ENCODE results near the gene TLL2. TPM values are rescaled to one million over a fixed set of nuclear protein-coding genes. Genes with fewer than 3 reads are reported as not detected.

Gene TLL2
- total and polyA plus RNA-seq, 10 donors: 0.23 to 0.75 (median 0.34) TPM

DNA sequence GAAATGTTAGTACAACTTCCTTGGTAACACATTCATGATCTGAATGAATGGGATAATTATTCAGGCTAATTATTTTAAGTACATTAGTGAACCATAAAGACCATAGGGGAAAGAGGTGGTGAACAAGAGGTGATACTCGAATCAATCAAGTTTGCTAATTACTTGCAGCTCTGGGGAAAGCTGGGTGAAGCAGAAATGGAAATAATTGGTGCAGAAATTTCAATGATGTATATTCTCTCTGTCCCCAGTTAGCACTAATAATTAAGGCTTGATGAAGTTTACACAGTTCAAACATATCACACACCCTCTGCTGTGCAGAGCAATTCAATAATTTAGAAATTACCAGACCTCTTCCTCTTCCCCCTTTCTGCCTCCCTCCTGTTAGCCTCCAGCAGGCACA, 105.5 kb downstream of the TLL2 start:
- Histone ChIP-seq H3K9me3 (no peaks in the 10 kb centered on the region), H3K4me1 (peaks cover 0 to 7% (median 0%) of the 10 kb centered on the region in 6 donors), H3K36me3 (no peaks in the 10 kb centered on the region), H3K27ac (no peak overlapping the region), H3K27me3 (replicated peaks in 1 of 7) (peaks cover 0 to 43% (median 0%) of the 10 kb centered on the region in 7 donors), H3K4me3 (no peak overlapping the region)
- no peak for DNase-seq
- intact Hi-C loops (cut with DNase I; ENCODE audit: low total_unique reads): no loop called here
- no peak for TF ChIP-seq POLR2AphosphoS5 (IDR thresholded peaks at IDR 0.05)
- TF ChIP-seq POLR2A (IDR thresholded peaks at IDR 0.05): no peak
- TF ChIP-seq, protein P1, sequence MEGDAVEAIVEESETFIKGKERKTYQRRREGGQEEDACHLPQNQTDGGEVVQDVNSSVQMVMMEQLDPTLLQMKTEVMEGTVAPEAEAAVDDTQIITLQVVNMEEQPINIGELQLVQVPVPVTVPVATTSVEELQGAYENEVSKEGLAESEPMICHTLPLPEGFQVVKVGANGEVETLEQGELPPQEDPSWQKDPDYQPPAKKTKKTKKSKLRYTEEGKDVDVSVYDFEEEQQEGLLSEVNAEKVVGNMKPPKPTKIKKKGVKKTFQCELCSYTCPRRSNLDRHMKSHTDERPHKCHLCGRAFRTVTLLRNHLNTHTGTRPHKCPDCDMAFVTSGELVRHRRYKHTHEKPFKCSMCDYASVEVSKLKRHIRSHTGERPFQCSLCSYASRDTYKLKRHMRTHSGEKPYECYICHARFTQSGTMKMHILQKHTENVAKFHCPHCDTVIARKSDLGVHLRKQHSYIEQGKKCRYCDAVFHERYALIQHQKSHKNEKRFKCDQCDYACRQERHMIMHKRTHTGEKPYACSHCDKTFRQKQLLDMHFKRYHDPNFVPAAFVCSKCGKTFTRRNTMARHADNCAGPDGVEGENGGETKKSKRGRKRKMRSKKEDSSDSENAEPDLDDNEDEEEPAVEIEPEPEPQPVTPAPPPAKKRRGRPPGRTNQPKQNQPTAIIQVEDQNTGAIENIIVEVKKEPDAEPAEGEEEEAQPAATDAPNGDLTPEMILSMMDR (IDR thresholded peaks at IDR 0.05 in 8 of 11, conservative IDR thresholded peaks at IDR 0.05 in 3 of 11): no peak
- 50 to 88% (median 78%) methylated on average over 1 of the region's 1 CpG for WGBS, 5 donors

DNA sequence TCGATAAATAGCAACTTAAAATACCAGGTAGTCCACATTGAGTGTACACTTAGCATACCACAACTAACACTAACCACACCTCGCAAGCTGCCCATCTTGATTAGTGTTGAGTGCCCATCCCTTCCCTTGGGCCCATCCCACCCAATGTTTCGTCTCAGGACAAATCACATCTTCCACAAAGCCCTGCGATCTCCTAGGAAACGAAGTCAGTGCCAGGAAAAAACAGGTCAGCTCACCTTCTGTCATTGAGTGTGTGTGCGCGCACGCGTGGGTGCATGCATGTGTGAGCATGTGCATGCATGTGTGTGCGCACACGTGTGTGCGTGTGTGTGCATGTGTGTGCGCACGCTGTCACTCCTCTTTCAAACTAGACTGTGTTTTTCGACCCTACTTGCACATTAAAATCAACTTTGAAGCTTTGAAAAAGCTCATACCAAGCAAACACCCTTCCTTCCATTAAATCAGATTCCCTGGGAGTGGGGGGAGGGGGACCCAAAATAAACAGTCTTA, 106.1 kb downstream of the TLL2 start:
- Histone ChIP-seq H3K4me1 (peaks cover 0 to 7% (median 0%) of the 10 kb centered on the region in 6 donors), H3K9me3 (no peaks in the 10 kb centered on the region), H3K4me3 (no peak overlapping the region), H3K36me3 (no peaks in the 10 kb centered on the region), H3K27ac (no peak overlapping the region), H3K27me3 (replicated peaks in 1 of 7) (peaks cover 0 to 44% (median 0%) of the 10 kb centered on the region in 7 donors)
- no peak for DNase-seq
- TF ChIP-seq, protein P1 (IDR thresholded peaks at IDR 0.05 in 8 of 11, conservative IDR thresholded peaks at IDR 0.05 in 3 of 11): no peak
- no peak for TF ChIP-seq POLR2A (IDR thresholded peaks at IDR 0.05)
- no peak for TF ChIP-seq POLR2AphosphoS5 (IDR thresholded peaks at IDR 0.05)
- intact Hi-C loops (cut with DNase I; ENCODE audit: low total_unique reads): no loop called here
- 85 to 87% (median 85%) methylated on average over 15 of the region's 15 CpGs for WGBS, 5 donors

DNA sequence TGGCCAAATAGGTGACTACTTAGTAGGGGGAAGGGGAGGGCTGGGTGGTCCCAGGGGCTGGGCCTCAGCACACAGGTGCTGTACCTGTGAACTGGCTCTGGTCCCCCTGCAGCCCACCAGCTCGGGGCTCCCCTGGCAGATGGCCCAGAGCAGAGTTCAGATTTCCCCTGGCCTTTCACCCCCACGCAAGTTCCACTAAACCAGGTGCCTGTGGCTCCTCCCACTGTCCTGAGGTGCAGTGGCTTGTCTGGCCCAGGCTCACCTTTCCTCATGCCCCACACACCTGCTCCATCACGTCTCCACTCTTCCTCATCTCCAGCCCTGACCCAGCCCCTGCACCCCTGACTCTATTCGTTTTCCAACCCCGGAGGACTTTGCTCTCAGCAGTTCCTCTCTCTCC, 107.6 kb downstream of the TLL2 start:
- TF ChIP-seq POLR2A (IDR thresholded peaks at IDR 0.05) (no peak), POLR2AphosphoS5 (IDR thresholded peaks at IDR 0.05) (no peak)
- TF ChIP-seq, protein P1 (IDR thresholded peaks at IDR 0.05 in 8 of 11, conservative IDR thresholded peaks at IDR 0.05 in 3 of 11): no peak
- peaks cover 0 to 55% (median 0%) of the 10 kb centered on the region in 7 donors for H3K27me3 ChIP-seq (replicated peaks in 1 of 7)
- H3K36me3 ChIP-seq: no peaks in the 10 kb centered on the region
- H3K9me3 ChIP-seq: no peaks in the 10 kb centered on the region
- DNase-seq: no peak
- WGBS, 5 donors: 79 to 90% (median 81%) methylated on average over 5 of the region's 5 CpGs
- H3K4me1 ChIP-seq: peaks cover 0 to 2% (median 0%) of the 10 kb centered on the region in 6 donors
- no peak overlapping the region for H3K27ac ChIP-seq
- intact Hi-C loops (cut with DNase I; ENCODE audit: low total_unique reads): no loop called here
- H3K4me3 ChIP-seq: no peak overlapping the region

DNA sequence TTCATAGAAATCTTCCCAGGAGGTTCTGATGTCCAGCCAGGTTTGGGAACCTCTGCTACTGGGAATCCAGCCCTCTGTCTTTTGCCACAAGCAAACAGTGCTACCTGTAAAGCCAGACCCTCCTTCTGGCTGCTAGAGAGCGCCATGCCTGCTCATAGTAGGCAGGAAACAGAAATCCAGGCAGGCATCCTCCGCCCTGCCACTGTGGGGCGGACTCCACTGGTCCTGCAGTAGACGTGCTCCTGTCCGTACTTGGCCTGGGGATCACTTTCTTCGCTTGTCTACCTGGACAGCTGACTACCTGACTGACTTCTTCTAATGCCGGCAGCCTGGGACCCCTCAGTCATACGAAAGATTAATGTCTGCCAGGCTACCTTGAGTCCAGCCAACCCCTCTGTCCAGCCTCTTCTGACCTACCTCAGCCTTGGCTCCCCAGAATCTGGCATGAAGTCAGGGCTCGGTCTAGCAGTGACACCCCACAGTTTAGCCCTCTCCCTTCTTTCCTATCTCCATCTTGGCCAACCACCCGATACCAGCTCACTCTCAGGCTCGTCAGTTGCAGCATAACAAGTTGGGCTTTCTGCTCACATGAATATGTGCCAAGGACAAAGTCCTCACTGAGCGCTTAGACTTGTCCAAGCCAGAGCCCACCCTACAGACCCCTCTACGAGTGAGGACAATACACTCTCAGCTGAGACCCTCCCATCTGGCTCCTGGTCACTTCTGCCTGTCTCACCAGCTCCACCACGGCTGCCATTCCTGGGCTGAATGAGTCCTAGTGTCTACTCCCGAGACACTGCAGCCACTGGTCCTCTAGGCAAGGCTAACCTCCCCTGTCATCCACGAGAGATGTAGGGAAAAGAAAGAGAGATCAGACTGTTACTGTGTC, 111.1 kb downstream of the TLL2 start:
- DNase-seq: no peak
- intact Hi-C loops (cut with DNase I; ENCODE audit: low total_unique reads): no loop called here

More for the DNA sequence above, 111.1 kb downstream of the TLL2 start:
- Histone ChIP-seq H3K4me1 (no peaks in the 10 kb centered on the region), H3K27me3 (replicated peaks in 1 of 7) (peaks cover 0 to 51% (median 0%) of the 10 kb centered on the region in 7 donors), H3K27ac (no peak overlapping the region), H3K36me3 (no peaks in the 10 kb centered on the region), H3K9me3 (no peaks in the 10 kb centered on the region), H3K4me3 (no peak overlapping the region)
- WGBS, 5 donors: 72 to 83% (median 80%) methylated on average over 16 of the region's 16 CpGs
- TF ChIP-seq POLR2AphosphoS5 (IDR thresholded peaks at IDR 0.05) (no peak), POLR2A (IDR thresholded peaks at IDR 0.05) (no peak)
- TF ChIP-seq, protein P1 (IDR thresholded peaks at IDR 0.05 in 8 of 11, conservative IDR thresholded peaks at IDR 0.05 in 3 of 11): no peak

All from spleen (tissue), 11 donors.